ENCODE data around the gene CNIH2.
"Not testable (repeated sequence)": the region's sequence is repeated elsewhere in the genome, so short reads cannot be mapped to it uniquely, and the experiment has no call there.

The CNIH2 gene

GRCh38 chr11:66259956-66260355 is 18.0 kb upstream of the CNIH2 start:
- DNase-seq, result no peak

GRCh38 chr11:66261578-66261977 is 16.4 kb upstream of the CNIH2 start:
- no peak for DNase-seq

GRCh38 chr11:66262191-66262590 is 15.8 kb upstream of the CNIH2 start:
- DNase-seq, result no peak

- no peak for DNase-seq
These were observed 15.3 kb upstream of the CNIH2 start for GRCh38 chr11:66262696-66263095.

- no peak for DNase-seq
These were observed 14.7 kb upstream of the CNIH2 start for GRCh38 chr11:66263231-66263630.

- no peak for DNase-seq
These were observed 14.2 kb upstream of the CNIH2 start for GRCh38 chr11:66263785-66264184.

GRCh38 chr11:66264383-66264782 is 13.6 kb upstream of the CNIH2 start:
- no peak for DNase-seq

GRCh38 chr11:66264914-66265313 is 13.1 kb upstream of the CNIH2 start:
- peak in 1 of 2 experiments; percentile 30 for DNase-seq

- DNase-seq, result no peak
These were observed 12.2 kb upstream of the CNIH2 start for GRCh38 chr11:66265531-66266377.

- no peak for DNase-seq
These were observed 11.5 kb upstream of the CNIH2 start for GRCh38 chr11:66266378-66267038.

- DNase-seq, result no peak
These were observed 11.0 kb upstream of the CNIH2 start for GRCh38 chr11:66267039-66267378.

- peak; percentile 78 to 89 for DNase-seq
These were observed 10.4 kb upstream of the CNIH2 start for GRCh38 chr11:66267379-66268243.

- peak; percentile 99 to 100 for DNase-seq
These were observed 9.6 kb upstream of the CNIH2 start, which contains the start of gene RAB1B for GRCh38 chr11:66268244-66268951. TSS of gene RAB1B (plus strand) at chr11:66268639. CDS start at chr11:66268680, 41 bp downstream.

- DNase-seq, result no peak
These were observed 8.7 kb upstream of the CNIH2 start for GRCh38 chr11:66268952-66269905.

GRCh38 chr11:66271816-66272215 is 6.2 kb upstream of the CNIH2 start:
- DNase-seq, result no peak

- DNase-seq, result no peak
These were observed 5.4 kb upstream of the CNIH2 start for GRCh38 chr11:66272596-66272995.

- DNase-seq, result no peak
These were observed 3.8 kb upstream of the CNIH2 start for GRCh38 chr11:66274219-66274618.

- DNase-seq, result no peak
These were observed 2.6 kb upstream of the CNIH2 start for GRCh38 chr11:66275396-66275795.

- no peak for DNase-seq
These were observed 1.9 kb upstream of the CNIH2 start for GRCh38 chr11:66275984-66276612.

- DNase-seq, result not testable (repeated sequence)
These were observed 1.4 kb upstream of the CNIH2 start for GRCh38 chr11:66276619-66277018.

- DNase-seq, result not testable (repeated sequence)
These were observed 911 bp upstream of the CNIH2 start for GRCh38 chr11:66277064-66277463.

All from stimulated activated CD4-positive, alpha-beta T cell treated with anti-CD3 and anti-CD28 coated beads, Interleukin-4, amount 100 ng/mL, for 4 hours (primary cell).